ENCODE results near the gene DLX6. TPM values are rescaled to one million over a fixed set of nuclear protein-coding genes. Genes with fewer than 3 reads are reported as not detected.
"Not testable (repeated sequence)": the region's sequence is repeated elsewhere in the genome, so short reads cannot be mapped to it uniquely, and the experiment has no call there.

Gene DLX6
- total RNA-seq, 1 experiment from 2014 or later: not detected

GRCh38 chr7:97022491-97023306 is 17.3 kb downstream of the DLX6 start:
- Histone ChIP-seq H2AFZ (ENCODE audit: low read length) (no peak overlapping the region), H3K36me3 (ENCODE audit: insufficient read depth, low read length) (no peaks in the 10 kb centered on the region), H3K9ac (ENCODE audit: low read length) (no peak overlapping the region), H3K4me2 (ENCODE audit: low read depth, low read length, poor library complexity, severe bottlenecking) (no peak overlapping the region), H3K79me2 (ENCODE audit: low read length) (no peaks in the 10 kb centered on the region), H3K4me1 (ENCODE audit: low read length) (peaks cover 5% of the 10 kb centered on the region), H3K27ac (ENCODE audit: low read length) (no peak overlapping the region), H3K9me2 (replicated peaks; ENCODE audit: insufficient read depth, low read length) (no peaks in the 10 kb centered on the region), H3K4me3 (ENCODE audit: low read length) (no peak overlapping the region), H3K27me3 (ENCODE audit: low read length) (no peaks in the 10 kb centered on the region), H4K20me1 (ENCODE audit: insufficient read depth, low read depth, low read length) (no peaks in the 10 kb centered on the region), H3K9me3 (ENCODE audit: low read length) (no peaks in the 10 kb centered on the region)
- DNase-seq: no peak

- H3K4me2 ChIP-seq (ENCODE audit: low read depth, low read length, poor library complexity, severe bottlenecking): no peak within 1 kb of the TSS
- H3K27ac ChIP-seq (ENCODE audit: low read length): no peak within 1 kb of the TSS
- H3K9me2 ChIP-seq (replicated peaks; ENCODE audit: insufficient read depth, low read length): no peaks in the 10 kb centered on the region
- no peak within 1 kb of the TSS for H3K4me3 ChIP-seq (ENCODE audit: low read length)
- no peak for DNase-seq
- no peaks in the 10 kb centered on the region for H3K36me3 ChIP-seq (ENCODE audit: insufficient read depth, low read length)
- H3K9ac ChIP-seq (ENCODE audit: low read length): no peak within 1 kb of the TSS
- no peaks in the 10 kb centered on the region for H3K79me2 ChIP-seq (ENCODE audit: low read length)
- no peaks in the 10 kb centered on the region for H4K20me1 ChIP-seq (ENCODE audit: insufficient read depth, low read depth, low read length)
- H3K4me1 ChIP-seq (ENCODE audit: low read length): peaks cover 5% of the 10 kb centered on the region
- H3K27me3 ChIP-seq (ENCODE audit: low read length): no peaks in the 10 kb centered on the region
- H2AFZ ChIP-seq (ENCODE audit: low read length): no peak within 1 kb of the TSS
- H3K9me3 ChIP-seq (ENCODE audit: low read length): no peaks in the 10 kb centered on the region
Observed at GRCh38 chr7:97024209-97025129, 19.1 kb downstream of the DLX6 start, which contains the start of gene DLX5. TSS of gene DLX5 (minus strand) at chr7:97024831. CDS start at chr7:97024623, 208 bp downstream.

- Histone ChIP-seq H3K4me1 (ENCODE audit: low read length) (peaks cover 5% of the 10 kb centered on the region), H2AFZ (ENCODE audit: low read length) (no peak overlapping the region), H3K27me3 (ENCODE audit: low read length) (no peaks in the 10 kb centered on the region), H3K27ac (ENCODE audit: low read length) (no peak overlapping the region), H3K9ac (ENCODE audit: low read length) (no peak overlapping the region), H3K4me3 (ENCODE audit: low read length) (no peak overlapping the region), H3K36me3 (ENCODE audit: insufficient read depth, low read length) (no peaks in the 10 kb centered on the region), H4K20me1 (ENCODE audit: insufficient read depth, low read depth, low read length) (no peaks in the 10 kb centered on the region), H3K4me2 (ENCODE audit: low read depth, low read length, poor library complexity, severe bottlenecking) (no peak overlapping the region), H3K9me2 (replicated peaks; ENCODE audit: insufficient read depth, low read length) (no peaks in the 10 kb centered on the region), H3K9me3 (ENCODE audit: low read length) (no peaks in the 10 kb centered on the region), H3K79me2 (ENCODE audit: low read length) (no peaks in the 10 kb centered on the region)
- no peak for DNase-seq
Observed at GRCh38 chr7:97025130-97025499, 19.8 kb downstream of the DLX6 start.

- Histone ChIP-seq H2AFZ (ENCODE audit: low read length) (no peak overlapping the region), H4K20me1 (ENCODE audit: insufficient read depth, low read depth, low read length) (no peaks in the 10 kb centered on the region), H3K27ac (ENCODE audit: low read length) (no peak overlapping the region), H3K9me3 (ENCODE audit: low read length) (no peaks in the 10 kb centered on the region), H3K79me2 (ENCODE audit: low read length) (no peaks in the 10 kb centered on the region), H3K4me3 (ENCODE audit: low read length) (no peak overlapping the region), H3K4me2 (ENCODE audit: low read depth, low read length, poor library complexity, severe bottlenecking) (no peak overlapping the region), H3K36me3 (ENCODE audit: insufficient read depth, low read length) (no peaks in the 10 kb centered on the region), H3K27me3 (ENCODE audit: low read length) (no peaks in the 10 kb centered on the region), H3K4me1 (ENCODE audit: low read length) (peaks cover 5% of the 10 kb centered on the region), H3K9ac (ENCODE audit: low read length) (no peak overlapping the region), H3K9me2 (replicated peaks; ENCODE audit: insufficient read depth, low read length) (no peaks in the 10 kb centered on the region)
- DNase-seq: no peak
Observed at GRCh38 chr7:97025983-97026714, 20.8 kb downstream of the DLX6 start.

- peak overlapping the region; percentile 45 for H3K4me2 ChIP-seq (ENCODE audit: low read depth, low read length, poor library complexity, severe bottlenecking)
- H3K9me3 ChIP-seq (ENCODE audit: low read length): no peaks in the 10 kb centered on the region
- H3K36me3 ChIP-seq (ENCODE audit: insufficient read depth, low read length): no peaks in the 10 kb centered on the region
- H3K79me2 ChIP-seq (ENCODE audit: low read length): no peaks in the 10 kb centered on the region
- H3K4me1 ChIP-seq (ENCODE audit: low read length): peaks cover 5% of the 10 kb centered on the region
- no peak for DNase-seq
- peak overlapping the region; percentile 74; the same call in 1 of the 2 replicates for H2AFZ ChIP-seq (ENCODE audit: low read length)
- no peaks in the 10 kb centered on the region for H3K9me2 ChIP-seq (replicated peaks; ENCODE audit: insufficient read depth, low read length)
- no peak overlapping the region; the same call in 1 of the 2 replicates for H3K4me3 ChIP-seq (ENCODE audit: low read length)
- peak overlapping the region; percentile 41; the same call in 1 of the 2 replicates for H3K9ac ChIP-seq (ENCODE audit: low read length)
- no peaks in the 10 kb centered on the region for H3K27me3 ChIP-seq (ENCODE audit: low read length)
- H3K27ac ChIP-seq (ENCODE audit: low read length): no peak overlapping the region
- H4K20me1 ChIP-seq (ENCODE audit: insufficient read depth, low read depth, low read length): no peaks in the 10 kb centered on the region
Observed at GRCh38 chr7:97026715-97027426, 21.5 kb downstream of the DLX6 start.

- no peak overlapping the region; the same call in 1 of the 2 replicates for H3K4me3 ChIP-seq (ENCODE audit: low read length)
- H3K9me3 ChIP-seq (ENCODE audit: low read length): no peaks in the 10 kb centered on the region
- peak overlapping the region; percentile 45 for H3K4me2 ChIP-seq (ENCODE audit: low read depth, low read length, poor library complexity, severe bottlenecking)
- H3K79me2 ChIP-seq (ENCODE audit: low read length): no peaks in the 10 kb centered on the region
- H3K36me3 ChIP-seq (ENCODE audit: insufficient read depth, low read length): no peaks in the 10 kb centered on the region
- H3K27me3 ChIP-seq (ENCODE audit: low read length): no peaks in the 10 kb centered on the region
- H3K27ac ChIP-seq (ENCODE audit: low read length): no peak overlapping the region
- no peaks in the 10 kb centered on the region for H4K20me1 ChIP-seq (ENCODE audit: insufficient read depth, low read depth, low read length)
- peak; percentile 87 for DNase-seq
- no peaks in the 10 kb centered on the region for H3K9me2 ChIP-seq (replicated peaks; ENCODE audit: insufficient read depth, low read length)
- peak overlapping the region; percentile 41; the same call in 1 of the 2 replicates for H3K9ac ChIP-seq (ENCODE audit: low read length)
- peaks cover 5% of the 10 kb centered on the region for H3K4me1 ChIP-seq (ENCODE audit: low read length)
- peak overlapping the region; percentile 74; the same call in 1 of the 2 replicates for H2AFZ ChIP-seq (ENCODE audit: low read length)
Observed at GRCh38 chr7:97027427-97028234, 22.3 kb downstream of the DLX6 start.

GRCh38 chr7:97034213-97034852 is 29.0 kb downstream of the DLX6 start:
- not testable (repeated sequence) for H3K9ac ChIP-seq (ENCODE audit: low read length); H3K4me2 ChIP-seq (ENCODE audit: low read depth, low read length, poor library complexity, severe bottlenecking); H3K36me3 ChIP-seq (ENCODE audit: insufficient read depth, low read length); H3K4me3 ChIP-seq (ENCODE audit: low read length); DNase-seq; H3K27ac ChIP-seq (ENCODE audit: low read length); H4K20me1 ChIP-seq (ENCODE audit: insufficient read depth, low read depth, low read length); H3K79me2 ChIP-seq (ENCODE audit: low read length); H3K4me1 ChIP-seq (ENCODE audit: low read length); H2AFZ ChIP-seq (ENCODE audit: low read length); H3K27me3 ChIP-seq (ENCODE audit: low read length); H3K9me2 ChIP-seq (replicated peaks; ENCODE audit: insufficient read depth, low read length); H3K9me3 ChIP-seq (ENCODE audit: low read length)

Measured in Karpas-422 (cell line).